Activated naive CD4-positive, alpha-beta T cell treated with anti-CD3 and anti-CD28 coated beads, Interleukin-2, amount 50 U/mL, for 24 hours (primary cell): ENCODE measurements around the gene SRGAP1.

Source experiments
- H3K27ac Mint-ChIP-seq: one replicate; pipeline ENCODE4 v1.8.0; 2021; ENCODE audit warnings: mild to moderate bottlenecking, mixed read lengths
- H3K27me3 Mint-ChIP-seq: one replicate; pipeline ENCODE4 v1.8.0; 2021; ENCODE audit warnings: mixed read lengths
- H3K36me3 Mint-ChIP-seq: one replicate; pipeline ENCODE4 v1.8.0; 2021; ENCODE audit warnings: mixed read lengths
- H3K4me1 Mint-ChIP-seq: one replicate; pipeline ENCODE4 v1.8.0; 2021; ENCODE audit warnings: mixed read lengths
- H3K4me3 Mint-ChIP-seq: one replicate; pipeline ENCODE4 v1.8.0; 2021; ENCODE audit warnings: mild to moderate bottlenecking, mixed read lengths
- H3K9me3 Mint-ChIP-seq: one replicate; pipeline ENCODE4 v1.8.0; 2021; ENCODE audit warnings: mixed read lengths

Gene SRGAP1

GRCh38 chr12:63945777-63946176, 101.3 kb downstream of the SRGAP1 start:
- Mint-ChIP-seq H3K4me3 (no peak overlapping the region), H3K4me1 (no peaks in the 10 kb centered on the region), H3K27ac (no peak overlapping the region), H3K27me3 (no peaks in the 10 kb centered on the region), H3K36me3 (no peaks in the 10 kb centered on the region), H3K9me3 (no peaks in the 10 kb centered on the region)

- Mint-ChIP-seq H3K27me3 (peaks cover 5% of the 10 kb centered on the region), H3K36me3 (no peaks in the 10 kb centered on the region), H3K27ac (no peak overlapping the region), H3K4me1 (no peaks in the 10 kb centered on the region), H3K9me3 (no peaks in the 10 kb centered on the region), H3K4me3 (no peak overlapping the region)
Measured at GRCh38 chr12:63948211-63948610, 103.7 kb downstream of the SRGAP1 start.

- Mint-ChIP-seq H3K4me1 (no peaks in the 10 kb centered on the region), H3K9me3 (no peaks in the 10 kb centered on the region), H3K27me3 (peaks cover 6% of the 10 kb centered on the region), H3K27ac (no peak overlapping the region), H3K4me3 (no peak overlapping the region), H3K36me3 (no peaks in the 10 kb centered on the region)
Measured at GRCh38 chr12:63949902-63950301, 105.4 kb downstream of the SRGAP1 start.

GRCh38 chr12:63952995-63953394, 108.5 kb downstream of the SRGAP1 start:
- H3K4me3 Mint-ChIP-seq: no peak overlapping the region
- H3K27ac Mint-ChIP-seq: no peak overlapping the region
- peaks cover 8% of the 10 kb centered on the region for H3K27me3 Mint-ChIP-seq
- no peaks in the 10 kb centered on the region for H3K4me1 Mint-ChIP-seq
- no peaks in the 10 kb centered on the region for H3K9me3 Mint-ChIP-seq
- no peaks in the 10 kb centered on the region for H3K36me3 Mint-ChIP-seq

- Mint-ChIP-seq H3K36me3 (no peaks in the 10 kb centered on the region), H3K4me1 (no peaks in the 10 kb centered on the region), H3K9me3 (no peaks in the 10 kb centered on the region), H3K4me3 (no peak overlapping the region), H3K27ac (no peak overlapping the region), H3K27me3 (peaks cover 10% of the 10 kb centered on the region)
Measured at GRCh38 chr12:63955831-63956666, 111.5 kb downstream of the SRGAP1 start.

GRCh38 chr12:63957496-63957895, 113.0 kb downstream of the SRGAP1 start:
- no peak overlapping the region for H3K27ac Mint-ChIP-seq
- H3K36me3 Mint-ChIP-seq: no peaks in the 10 kb centered on the region
- no peaks in the 10 kb centered on the region for H3K4me1 Mint-ChIP-seq
- H3K4me3 Mint-ChIP-seq: no peak overlapping the region
- peaks cover 6% of the 10 kb centered on the region for H3K27me3 Mint-ChIP-seq
- no peaks in the 10 kb centered on the region for H3K9me3 Mint-ChIP-seq

GRCh38 chr12:63958876-63959580, 114.5 kb downstream of the SRGAP1 start:
- Mint-ChIP-seq H3K27ac (no peak overlapping the region), H3K4me3 (no peak overlapping the region), H3K4me1 (no peaks in the 10 kb centered on the region)

GRCh38 chr12:63961048-63961447, 116.5 kb downstream of the SRGAP1 start:
- Mint-ChIP-seq H3K9me3 (no peaks in the 10 kb centered on the region), H3K27me3 (peaks cover 4% of the 10 kb centered on the region), H3K4me3 (no peak overlapping the region), H3K4me1 (no peaks in the 10 kb centered on the region), H3K36me3 (no peaks in the 10 kb centered on the region), H3K27ac (no peak overlapping the region)

More at GRCh38 chr12:63958876-63959580, 114.5 kb downstream of the SRGAP1 start:
- Mint-ChIP-seq H3K27me3 (peaks cover 4% of the 10 kb centered on the region), H3K36me3 (no peaks in the 10 kb centered on the region), H3K9me3 (no peaks in the 10 kb centered on the region)

GRCh38 chr12:63961543-63961942, 117.0 kb downstream of the SRGAP1 start:
- Mint-ChIP-seq H3K4me1 (no peaks in the 10 kb centered on the region), H3K27me3 (peaks cover 4% of the 10 kb centered on the region), H3K4me3 (no peak overlapping the region), H3K27ac (no peak overlapping the region), H3K9me3 (no peaks in the 10 kb centered on the region), H3K36me3 (no peaks in the 10 kb centered on the region)

GRCh38 chr12:63963868-63964267, 119.4 kb downstream of the SRGAP1 start:
- H3K4me1 Mint-ChIP-seq: no peaks in the 10 kb centered on the region
- H3K27ac Mint-ChIP-seq: no peak overlapping the region
- no peaks in the 10 kb centered on the region for H3K36me3 Mint-ChIP-seq
- H3K4me3 Mint-ChIP-seq: no peak overlapping the region
- peaks cover 5% of the 10 kb centered on the region for H3K27me3 Mint-ChIP-seq
- no peaks in the 10 kb centered on the region for H3K9me3 Mint-ChIP-seq

- no peak overlapping the region for H3K4me3 Mint-ChIP-seq
- H3K27ac Mint-ChIP-seq: no peak overlapping the region
- H3K4me1 Mint-ChIP-seq: no peaks in the 10 kb centered on the region
- no peaks in the 10 kb centered on the region for H3K36me3 Mint-ChIP-seq
- peaks cover 5% of the 10 kb centered on the region for H3K27me3 Mint-ChIP-seq
- no peaks in the 10 kb centered on the region for H3K9me3 Mint-ChIP-seq
Measured at GRCh38 chr12:63964301-63964700, 119.8 kb downstream of the SRGAP1 start.

GRCh38 chr12:63965936-63966605, 121.6 kb downstream of the SRGAP1 start:
- no peak overlapping the region for H3K4me3 Mint-ChIP-seq
- peaks cover 2% of the 10 kb centered on the region for H3K27me3 Mint-ChIP-seq
- H3K36me3 Mint-ChIP-seq: no peaks in the 10 kb centered on the region
- H3K4me1 Mint-ChIP-seq: no peaks in the 10 kb centered on the region
- no peak overlapping the region for H3K27ac Mint-ChIP-seq
- H3K9me3 Mint-ChIP-seq: no peaks in the 10 kb centered on the region

GRCh38 chr12:63966606-63966975, 122.1 kb downstream of the SRGAP1 start:
- Mint-ChIP-seq H3K9me3 (no peaks in the 10 kb centered on the region), H3K4me3 (no peak overlapping the region), H3K27ac (no peak overlapping the region), H3K36me3 (no peaks in the 10 kb centered on the region), H3K4me1 (no peaks in the 10 kb centered on the region), H3K27me3 (peaks cover 2% of the 10 kb centered on the region)

GRCh38 chr12:63967358-63968145, 123.1 kb downstream of the SRGAP1 start:
- peaks cover 2% of the 10 kb centered on the region for H3K27me3 Mint-ChIP-seq
- H3K4me3 Mint-ChIP-seq: no peak overlapping the region
- no peaks in the 10 kb centered on the region for H3K9me3 Mint-ChIP-seq
- no peaks in the 10 kb centered on the region for H3K4me1 Mint-ChIP-seq
- H3K27ac Mint-ChIP-seq: no peak overlapping the region
- H3K36me3 Mint-ChIP-seq: no peaks in the 10 kb centered on the region

- H3K27me3 Mint-ChIP-seq: peaks cover 2% of the 10 kb centered on the region
- H3K27ac Mint-ChIP-seq: no peak overlapping the region
- no peaks in the 10 kb centered on the region for H3K4me1 Mint-ChIP-seq
Measured at GRCh38 chr12:63968673-63969072, 124.2 kb downstream of the SRGAP1 start.

More at GRCh38 chr12:63968673-63969072, 124.2 kb downstream of the SRGAP1 start:
- Mint-ChIP-seq H3K36me3 (no peaks in the 10 kb centered on the region), H3K9me3 (no peaks in the 10 kb centered on the region), H3K4me3 (no peak overlapping the region)
